Caco-2 (cell line): ENCODE results near the gene ACTRT1. TPM values are rescaled to one million over a fixed set of nuclear protein-coding genes. Genes with fewer than 3 reads are reported as not detected.

ENCODE experiments used
- BruUV-seq: library from RNA; stranded (reverse); fragments of 400-500 nt; replicated peaks from 2 replicates; lab custom pipeline; 2021; lab: Mats Ljungman, UMichigan
- CTCF ChIA-PET: fragments of 300-600 bp; sonication (Branson Sonifier 250); formaldehyde crosslinking; loops from one replicate; lab custom pipeline; 2022; ENCODE audit warnings: antibody characterized with exemption; lab: Charles Lee
- POLR2A ChIA-PET: fragments of 300-600 bp; sonication (Branson Sonifier 250); formaldehyde crosslinking; loops from one replicate; lab custom pipeline; 2022; ENCODE audit warnings: antibody characterized with exemption; lab: Charles Lee
- DNase-seq, 2 experiments: peaks; one replicate each; pipeline versions ENCODE4 v3.0.0 to v3.0.0-alpha.2; 2020 to 2022
- H3K27me3 ChIP-seq: replicated peaks from 2 replicates; pipeline ENCODE4 v1.6.0; 2011; ENCODE audit warnings: low read length; ENCODE audit not compliant: control insufficient read depth, insufficient read depth
- H3K36me3 ChIP-seq: 2 replicates; pipeline ENCODE4 v1.5.1; 2011; ENCODE audit warnings: low read length; ENCODE audit not compliant: control insufficient read depth, insufficient read depth
- H3K4me1 ChIP-seq: fragments of 250-450 bp; sonication (Bioruptor Pico); 2 replicates; pipeline ENCODE4 v1.5.1; 2020; ENCODE audit warnings: mild to moderate bottlenecking
- H3K4me3 ChIP-seq: 2 replicates; pipeline ENCODE4 v1.5.1; 2011; ENCODE audit warnings: low read depth, mild to moderate bottlenecking, control low read depth, low read length
- H3K9me3 ChIP-seq: fragments of 250-450 bp; sonication (Bioruptor Pico); 2 replicates; pipeline ENCODE4 v1.5.1; 2020; ENCODE audit warnings: mild to moderate bottlenecking, moderate library complexity
- H3K27ac Mint-ChIP-seq: one replicate; pipeline ENCODE4 v1.8.0; 2022; ENCODE audit warnings: mixed read lengths; ENCODE audit not compliant: unreplicated experiment
- H3K27me3 Mint-ChIP-seq: one replicate; pipeline ENCODE4 v1.8.0; 2022; ENCODE audit warnings: mixed read lengths; ENCODE audit not compliant: insufficient read depth, unreplicated experiment
- H3K36me3 Mint-ChIP-seq: one replicate; pipeline ENCODE4 v1.8.0; 2022; ENCODE audit warnings: mild to moderate bottlenecking, mixed read lengths; ENCODE audit not compliant: insufficient read depth, unreplicated experiment
- H3K4me1 Mint-ChIP-seq: one replicate; pipeline ENCODE4 v1.8.0; 2022; ENCODE audit warnings: low read depth, mixed read lengths; ENCODE audit not compliant: unreplicated experiment
- H3K4me3 Mint-ChIP-seq: one replicate; pipeline ENCODE4 v1.8.0; 2022; ENCODE audit warnings: mild to moderate bottlenecking, moderate library complexity, mixed read lengths; ENCODE audit not compliant: unreplicated experiment
- H3K9me3 Mint-ChIP-seq: one replicate; pipeline ENCODE4 v1.8.0; 2022; ENCODE audit warnings: mixed read lengths; ENCODE audit not compliant: unreplicated experiment
- intact Hi-C: fragments of 100-400 bp; cut with micrococcal nuclease; formaldehyde crosslinking; loops from one replicate; pipeline ENCODE4 v1.10.0; 2022; ENCODE audit not compliant: unreplicated experiment
- total RNA-seq: library from RNA; stranded (reverse); gene quantifications from 2 replicates; pipeline ENCODE4 v1.2.3, GENCODE V29; 2022
- TF ChIP-seq, protein P1 (sequence below), 2 experiments: fragments of 200-600 bp in 1 of 2; IDR thresholded peaks; 1 replicate in 1 of 2; 2 replicates in 1 of 2; pipeline versions ENCODE4 v1.5.1 to v1.8.0; 2011 to 2022; ENCODE audit warnings: antibody characterized with exemption in 1 of 2, control low read depth in 1 of 2, inconsistent platforms in 1 of 2, low read depth in 1 of 2, low read length in 1 of 2, mild to moderate bottlenecking in 1 of 2, moderate library complexity in 1 of 2; ENCODE audit not compliant: insufficient read depth in 1 of 2, severe bottlenecking in 1 of 2, unreplicated experiment in 1 of 2

ACTRT1 gene
- total RNA-seq, 1 experiment from 2014 or later, result not detected

DNA sequence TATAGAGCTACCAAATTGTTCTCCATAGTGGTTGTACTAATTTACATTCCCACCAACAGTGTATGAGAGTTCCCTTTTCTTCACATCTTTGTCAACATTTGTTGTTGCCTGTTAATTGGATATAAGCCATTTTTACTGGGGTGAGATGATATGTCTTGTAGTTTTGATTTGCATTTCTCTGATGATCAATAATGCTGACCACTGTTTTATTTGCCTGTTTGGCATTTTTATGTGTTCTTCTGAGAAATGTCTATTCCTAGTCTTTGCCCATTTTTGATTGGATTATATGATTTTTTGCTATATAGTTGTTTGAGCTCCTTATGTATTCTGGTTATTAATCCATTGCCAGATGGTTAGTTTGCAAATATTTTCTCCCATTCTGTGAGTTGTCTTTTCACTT is 44.3 kb downstream of the ACTRT1 start:
- no peaks in the 10 kb centered on the region for H3K4me1 ChIP-seq
- BruUV-seq, result no TSS peak
- H3K4me3 ChIP-seq, result no peak overlapping the region
- TF ChIP-seq, protein P1, sequence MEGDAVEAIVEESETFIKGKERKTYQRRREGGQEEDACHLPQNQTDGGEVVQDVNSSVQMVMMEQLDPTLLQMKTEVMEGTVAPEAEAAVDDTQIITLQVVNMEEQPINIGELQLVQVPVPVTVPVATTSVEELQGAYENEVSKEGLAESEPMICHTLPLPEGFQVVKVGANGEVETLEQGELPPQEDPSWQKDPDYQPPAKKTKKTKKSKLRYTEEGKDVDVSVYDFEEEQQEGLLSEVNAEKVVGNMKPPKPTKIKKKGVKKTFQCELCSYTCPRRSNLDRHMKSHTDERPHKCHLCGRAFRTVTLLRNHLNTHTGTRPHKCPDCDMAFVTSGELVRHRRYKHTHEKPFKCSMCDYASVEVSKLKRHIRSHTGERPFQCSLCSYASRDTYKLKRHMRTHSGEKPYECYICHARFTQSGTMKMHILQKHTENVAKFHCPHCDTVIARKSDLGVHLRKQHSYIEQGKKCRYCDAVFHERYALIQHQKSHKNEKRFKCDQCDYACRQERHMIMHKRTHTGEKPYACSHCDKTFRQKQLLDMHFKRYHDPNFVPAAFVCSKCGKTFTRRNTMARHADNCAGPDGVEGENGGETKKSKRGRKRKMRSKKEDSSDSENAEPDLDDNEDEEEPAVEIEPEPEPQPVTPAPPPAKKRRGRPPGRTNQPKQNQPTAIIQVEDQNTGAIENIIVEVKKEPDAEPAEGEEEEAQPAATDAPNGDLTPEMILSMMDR (IDR thresholded peaks at IDR 0.05; ENCODE audit: insufficient read depth in 1 of 2, low read depth in 1 of 2, low read length in 1 of 2, severe bottlenecking in 1 of 2, unreplicated experiment in 1 of 2), result no peak
- Mint-ChIP-seq H3K36me3 (no peaks in the 10 kb centered on the region), H3K9me3 (no peaks in the 10 kb centered on the region), H3K4me3 (no peak overlapping the region), H3K27me3 (no peaks in the 10 kb centered on the region), H3K4me1 (no peaks in the 10 kb centered on the region), H3K27ac (no peak overlapping the region)
- ChIA-PET CTCF (no interaction called here), POLR2A (no interaction called here)
- H3K36me3 ChIP-seq, result no peaks in the 10 kb centered on the region
- H3K9me3 ChIP-seq, result no peaks in the 10 kb centered on the region
- intact Hi-C loops, result no loop called here
- DNase-seq, result no peak
- H3K27me3 ChIP-seq, result no peaks in the 10 kb centered on the region
